ENCODE data around the gene HEPHL1. TPM values are rescaled to one million over a fixed set of nuclear protein-coding genes. Genes with fewer than 3 reads are reported as not detected.

Gene HEPHL1
- total RNA-seq, 1 donor = 4.3 TPM

- H3K4me3 ChIP-seq (ENCODE audit: low read depth, low read length) = peak within 1 kb of the TSS; percentile 74
- TF ChIP-seq CTCF (IDR thresholded peaks at IDR 0.05; ENCODE audit: insufficient read depth, low read depth, low read length) = no peak
- DNase-seq (ENCODE audit: low read depth) = peak; percentile 86
These were observed 107.8 kb downstream of the HEPHL1 start, which contains the start of gene PANX1 for GRCh38 chr11:94128746-94129511. TSS of gene PANX1 (plus strand) at chr11:94128841. CDS start at chr11:94129313, 472 bp downstream.

GRCh38 chr11:94129512-94130297 is 108.6 kb downstream of the HEPHL1 start:
- no peak for TF ChIP-seq CTCF (IDR thresholded peaks at IDR 0.05; ENCODE audit: insufficient read depth, low read depth, low read length)
- DNase-seq (ENCODE audit: low read depth) = peak; percentile 51

GRCh38 chr11:94130298-94131046 is 109.3 kb downstream of the HEPHL1 start:
- no peak for TF ChIP-seq CTCF (IDR thresholded peaks at IDR 0.05; ENCODE audit: insufficient read depth, low read depth, low read length)
- peak overlapping the region; percentile 74 for H3K4me3 ChIP-seq (ENCODE audit: low read depth, low read length)
- peak; percentile 97 for DNase-seq (ENCODE audit: low read depth)

More at GRCh38 chr11:94129512-94130297, 108.6 kb downstream of the HEPHL1 start:
- H3K4me3 ChIP-seq (ENCODE audit: low read depth, low read length) = peak overlapping the region; percentile 74

- no peak for DNase-seq (ENCODE audit: low read depth)
- peak overlapping the region; percentile 74 for H3K4me3 ChIP-seq (ENCODE audit: low read depth, low read length)
- TF ChIP-seq CTCF (IDR thresholded peaks at IDR 0.05; ENCODE audit: insufficient read depth, low read depth, low read length) = no peak
These were observed 110.0 kb downstream of the HEPHL1 start for GRCh38 chr11:94131047-94131717.

- TF ChIP-seq CTCF (IDR thresholded peaks at IDR 0.05; ENCODE audit: insufficient read depth, low read depth, low read length) = no peak
- DNase-seq (ENCODE audit: low read depth) = peak; percentile 74
- H3K4me3 ChIP-seq (ENCODE audit: low read depth, low read length) = peak overlapping the region; percentile 74
These were observed 110.6 kb downstream of the HEPHL1 start for GRCh38 chr11:94131718-94132115.

- DNase-seq (ENCODE audit: low read depth) = peak; percentile 87
- H3K4me3 ChIP-seq (ENCODE audit: low read depth, low read length) = peak overlapping the region; percentile 22
- no peak for TF ChIP-seq CTCF (IDR thresholded peaks at IDR 0.05; ENCODE audit: insufficient read depth, low read depth, low read length)
These were observed 111.0 kb downstream of the HEPHL1 start for GRCh38 chr11:94132152-94132558.
